CMK (cell line): Measurements from ENCODE around the gene CYP4F22.
"Not testable (repeated sequence)": the region's sequence is repeated elsewhere in the genome, so short reads cannot be mapped to it uniquely, and the experiment has no call there.

Experiments
- DNase-seq: peaks from one replicate; pipeline ENCODE4 v3.0.0-alpha.2; 2010; ENCODE audit warnings: low read depth

CYP4F22 gene

GRCh38 chr19:15508035-15508710 is at the start of gene CYP4F22:
Gene CYP4F22, plus strand, starts transcription at chr19:15508525. Its CDS starts 16,812 bp downstream, at chr19:15525337.
- no peak for DNase-seq

- DNase-seq: no peak
Measured at GRCh38 chr19:15461694-15462093, 46.6 kb upstream of the CYP4F22 start.

- peak; percentile 87 for DNase-seq
Measured at GRCh38 chr19:15463861-15464371, 44.4 kb upstream of the CYP4F22 start.

GRCh38 chr19:15464394-15465385 is 43.6 kb upstream of the CYP4F22 start, which contains the start of gene RASAL3:
Gene RASAL3, minus strand, starts transcription at chr19:15464544. Its CDS starts 186 bp downstream, at chr19:15464358.
- DNase-seq: peak; percentile 74

GRCh38 chr19:15466851-15467733 is 41.2 kb upstream of the CYP4F22 start:
- no peak for DNase-seq

- DNase-seq: no peak
Measured at GRCh38 chr19:15467734-15468214, 40.6 kb upstream of the CYP4F22 start.

- DNase-seq: no peak
Measured at GRCh38 chr19:15468675-15469512, 39.4 kb upstream of the CYP4F22 start.

GRCh38 chr19:15469513-15470297 is 38.6 kb upstream of the CYP4F22 start:
- no peak for DNase-seq

- DNase-seq: no peak
Measured at GRCh38 chr19:15471639-15472101, 36.7 kb upstream of the CYP4F22 start.

GRCh38 chr19:15473821-15474220 is 34.5 kb upstream of the CYP4F22 start:
- not testable (repeated sequence) for DNase-seq

- DNase-seq: no peak
Measured at GRCh38 chr19:15475169-15475568, 33.2 kb upstream of the CYP4F22 start.

GRCh38 chr19:15475611-15476010 is 32.7 kb upstream of the CYP4F22 start:
- DNase-seq: no peak

- DNase-seq: no peak
Measured at GRCh38 chr19:15476325-15476724, 32.0 kb upstream of the CYP4F22 start.

GRCh38 chr19:15479391-15480345 is 28.7 kb upstream of the CYP4F22 start, which contains the start of gene PGLYRP2:
Gene PGLYRP2, minus strand, starts transcription at chr19:15479501. Its CDS starts 130 bp downstream, at chr19:15479371.
- no peak for DNase-seq

GRCh38 chr19:15480996-15481395 is 27.3 kb upstream of the CYP4F22 start:
- not testable (repeated sequence) for DNase-seq

- not testable (repeated sequence) for DNase-seq
Measured at GRCh38 chr19:15485768-15486167, 22.6 kb upstream of the CYP4F22 start.

- no peak for DNase-seq
Measured at GRCh38 chr19:15487038-15487437, 21.3 kb upstream of the CYP4F22 start.
